H7 (cell line): ENCODE measurements around the gene NKX2-4. TPM values are rescaled to one million over a fixed set of nuclear protein-coding genes. Genes with fewer than 3 reads are reported as not detected.
"Not testable (repeated sequence)": the region's sequence is repeated elsewhere in the genome, so short reads cannot be mapped to it uniquely, and the experiment has no call there.

ENCODE experiments used
- DNase-seq: peaks from one replicate; pipeline ENCODE4 v3.0.0; 2012
- H3K27me3 ChIP-seq: 2 replicates; pipeline ENCODE4 v1.6.0; 2011; ENCODE audit warnings: mild to moderate bottlenecking, low read length; ENCODE audit not compliant: control insufficient read depth, insufficient read depth
- H3K36me3 ChIP-seq: replicated peaks from 2 replicates; pipeline ENCODE4 v1.5.1; 2011; ENCODE audit warnings: low read length; ENCODE audit not compliant: control insufficient read depth, insufficient read depth
- H3K4me3 ChIP-seq: 2 replicates; pipeline ENCODE4 v1.5.1; 2011; ENCODE audit warnings: low read depth, mild to moderate bottlenecking, control low read depth, low read length, moderate library complexity; ENCODE audit not compliant: insufficient read depth
- total RNA-seq: library from RNA; depleted of rRNA; stranded (reverse); fragments of >200 nt; shearing (Covaris generic); gene quantifications from 2 replicates; pipeline ENCODE4 v1.2.3, GENCODE V29; 2014

The NKX2-4 gene
- total RNA-seq, 1 experiment from 2014 or later: not detected

DNA sequence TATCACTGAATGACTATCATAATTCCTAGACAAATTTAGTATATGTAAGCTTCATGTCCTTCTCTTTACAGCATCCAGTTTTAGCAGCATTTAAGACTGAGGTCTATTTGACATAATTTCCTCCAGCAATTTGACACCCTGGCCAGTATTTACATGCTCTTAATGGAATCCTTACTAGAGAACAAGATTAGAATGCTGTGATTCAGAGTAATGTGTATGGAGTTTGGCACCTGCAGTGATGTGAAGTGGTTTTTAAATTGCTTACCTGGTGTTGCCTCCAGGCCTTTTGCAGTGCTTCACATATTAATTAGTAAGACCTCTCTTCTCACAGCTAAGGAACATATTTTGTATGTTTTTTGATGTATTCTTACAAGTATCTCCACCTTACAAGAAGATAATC, 9.8 kb downstream of the NKX2-4 start:
- 0 out of 2 replicates have a peak, but pooled peaks cover 3% of the 10 kb centered on the region for H3K36me3 ChIP-seq
- H3K27me3 ChIP-seq: peaks cover 22% of the 10 kb centered on the region

GRCh38 chr20:21386111-21386510, 11.2 kb downstream of the NKX2-4 start:
- Histone ChIP-seq H3K27me3 (peaks cover 8% of the 10 kb centered on the region), H3K4me3 (no peak overlapping the region), H3K36me3 (0 out of 2 replicates have a peak, but pooled peaks cover 4% of the 10 kb centered on the region)
- DNase-seq: no peak

More for the DNA sequence above, 9.8 kb downstream of the NKX2-4 start:
- DNase-seq: no peak
- no peak overlapping the region for H3K4me3 ChIP-seq

- H3K36me3 ChIP-seq: 0 out of 2 replicates have a peak, but pooled peaks cover 4% of the 10 kb centered on the region
These were observed 12.9 kb downstream of the NKX2-4 start for GRCh38 chr20:21384308-21384892.

DNA sequence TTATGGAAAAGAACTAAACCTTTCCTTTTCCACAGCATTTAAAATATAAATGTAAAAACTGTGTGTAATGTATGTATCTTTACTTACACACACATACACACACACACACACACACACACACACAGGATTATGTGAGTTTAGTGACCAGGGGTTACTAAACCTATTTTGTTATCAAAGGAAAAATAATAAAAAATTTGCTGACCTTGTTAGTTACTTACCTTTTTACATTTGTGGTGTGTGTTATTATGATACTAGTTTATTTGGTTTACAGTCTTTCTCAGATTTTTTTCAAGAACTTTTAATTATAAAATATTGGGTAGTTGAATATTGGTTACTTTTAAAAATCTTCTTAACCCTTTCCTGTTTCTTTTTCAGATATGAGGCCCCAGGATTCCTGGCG, 15.7 kb downstream of the NKX2-4 start:
- no peak overlapping the region for H3K4me3 ChIP-seq
- no peaks in the 10 kb centered on the region for H3K27me3 ChIP-seq
- no peak for DNase-seq
- H3K36me3 ChIP-seq: 0 out of 2 replicates have a peak, but pooled peaks cover 2% of the 10 kb centered on the region

More at GRCh38 chr20:21384308-21384892, 12.9 kb downstream of the NKX2-4 start:
- no peak for DNase-seq
- no peak overlapping the region for H3K4me3 ChIP-seq
- no peaks in the 10 kb centered on the region for H3K27me3 ChIP-seq

DNA sequence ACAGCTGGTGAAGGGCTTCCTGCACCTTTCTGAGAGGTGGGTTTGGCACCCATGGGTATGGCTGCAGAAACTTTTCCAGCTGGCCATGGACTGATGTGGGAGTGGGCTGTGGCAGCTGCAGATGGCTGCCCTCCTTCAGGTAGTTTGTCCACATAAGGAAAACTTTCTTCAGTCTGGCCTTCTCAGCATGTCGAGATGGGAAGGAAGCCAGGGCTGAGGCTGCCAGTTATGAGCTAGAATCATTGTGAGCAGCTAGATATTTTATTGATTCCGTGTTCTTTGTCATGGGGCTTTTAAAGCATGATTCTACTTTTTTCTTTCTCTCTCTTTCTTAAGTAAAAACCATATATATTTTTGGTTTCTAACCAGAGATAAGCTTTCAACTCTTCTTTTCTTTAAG, 16.6 kb downstream of the NKX2-4 start:
- Histone ChIP-seq H3K4me3 (no peak overlapping the region), H3K27me3 (no peaks in the 10 kb centered on the region), H3K36me3 (0 out of 2 replicates have a peak, but pooled peaks cover 2% of the 10 kb centered on the region)
- DNase-seq: no peak

GRCh38 chr20:21378259-21378658, 19.1 kb downstream of the NKX2-4 start:
- H3K36me3 ChIP-seq: 0 out of 2 replicates have a peak, but pooled peaks cover 1% of the 10 kb centered on the region
- no peaks in the 10 kb centered on the region for H3K27me3 ChIP-seq
- no peak for DNase-seq
- no peak overlapping the region for H3K4me3 ChIP-seq

DNA sequence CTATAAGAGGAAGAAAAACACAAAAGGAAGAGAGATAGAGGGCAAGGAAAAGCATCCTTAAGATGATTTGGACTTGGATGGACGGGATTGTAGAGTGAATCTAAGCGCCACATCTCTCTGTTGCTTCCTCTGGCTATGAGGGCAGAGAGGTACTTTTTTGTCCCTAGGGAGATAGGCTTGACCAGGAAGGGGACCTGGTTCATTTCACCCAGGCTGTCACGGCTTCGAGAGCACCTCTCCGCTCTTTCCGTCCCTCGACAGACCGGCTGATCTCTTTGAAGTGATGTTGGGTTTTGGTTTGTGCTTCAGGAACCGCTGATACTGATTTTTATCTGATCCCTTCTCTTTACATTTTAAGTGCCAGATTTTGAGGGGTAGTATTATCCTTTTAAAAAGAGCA, 19.6 kb downstream of the NKX2-4 start:
- no peak for DNase-seq
- Histone ChIP-seq H3K36me3 (0 out of 2 replicates have a peak, but pooled peaks cover 1% of the 10 kb centered on the region), H3K27me3 (no peaks in the 10 kb centered on the region), H3K4me3 (no peak overlapping the region)

DNA sequence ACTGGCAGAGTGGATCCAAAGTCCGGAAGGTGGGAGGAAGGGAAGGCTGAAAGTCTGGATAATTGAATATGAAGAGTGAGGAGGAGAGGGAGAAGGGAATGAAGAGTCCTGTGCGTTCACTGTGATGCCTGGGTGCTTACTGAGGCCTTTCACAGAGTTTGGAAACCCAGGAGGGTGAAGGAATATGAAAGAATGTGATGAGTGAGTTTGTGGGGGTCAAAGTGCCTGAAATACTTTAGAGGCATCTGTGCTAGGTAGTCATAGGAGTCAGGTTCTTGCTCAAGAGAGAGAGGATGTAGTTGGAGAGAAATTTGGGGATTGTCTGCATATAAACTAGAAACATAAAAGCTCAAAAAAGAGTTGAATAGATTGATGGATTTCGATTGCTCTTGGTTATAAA, 20.7 kb downstream of the NKX2-4 start:
- no peaks in the 10 kb centered on the region for H3K27me3 ChIP-seq
- no peak overlapping the region for H3K4me3 ChIP-seq
- H3K36me3 ChIP-seq: no peaks in the 10 kb centered on the region
- no peak for DNase-seq

- no peak for DNase-seq
- Histone ChIP-seq H3K36me3 (peaks cover 3% of the 10 kb centered on the region; the same call in 1 of the 2 replicates), H3K4me3 (no peak overlapping the region), H3K27me3 (no peaks in the 10 kb centered on the region)
These were observed 23.9 kb downstream of the NKX2-4 start for GRCh38 chr20:21373436-21373835.

- H3K27me3 ChIP-seq: no peaks in the 10 kb centered on the region
- no peak for DNase-seq
- H3K36me3 ChIP-seq: peaks cover 5% of the 10 kb centered on the region
- H3K4me3 ChIP-seq: no peak overlapping the region
These were observed 25.3 kb downstream of the NKX2-4 start for GRCh38 chr20:21372016-21372415.

GRCh38 chr20:21371193-21371592, 26.1 kb downstream of the NKX2-4 start:
- no peak overlapping the region for H3K4me3 ChIP-seq
- H3K27me3 ChIP-seq: no peaks in the 10 kb centered on the region
- peaks cover 5% of the 10 kb centered on the region for H3K36me3 ChIP-seq
- no peak for DNase-seq

DNA sequence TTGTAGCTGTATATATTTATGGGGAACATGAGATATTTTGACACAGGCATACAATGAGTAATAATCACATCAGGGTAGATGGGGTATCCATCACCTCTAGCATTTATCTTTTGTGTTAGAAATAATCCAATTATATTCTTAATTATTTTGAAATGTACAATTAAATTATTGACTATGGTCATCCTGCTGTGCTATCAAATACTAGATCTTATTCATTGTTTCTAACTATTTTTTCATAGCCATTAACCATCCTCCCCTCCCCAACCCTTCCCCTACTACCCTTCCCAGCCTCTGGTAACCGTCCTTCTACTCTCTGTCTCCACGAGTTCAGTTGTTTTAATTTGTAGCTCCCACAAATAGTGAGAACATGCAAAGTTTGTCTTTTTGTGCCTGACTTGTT, 28.5 kb downstream of the NKX2-4 start:
- no peak overlapping the region for H3K4me3 ChIP-seq
- H3K27me3 ChIP-seq: no peaks in the 10 kb centered on the region
- DNase-seq: no peak
- peaks cover 8% of the 10 kb centered on the region for H3K36me3 ChIP-seq

DNA sequence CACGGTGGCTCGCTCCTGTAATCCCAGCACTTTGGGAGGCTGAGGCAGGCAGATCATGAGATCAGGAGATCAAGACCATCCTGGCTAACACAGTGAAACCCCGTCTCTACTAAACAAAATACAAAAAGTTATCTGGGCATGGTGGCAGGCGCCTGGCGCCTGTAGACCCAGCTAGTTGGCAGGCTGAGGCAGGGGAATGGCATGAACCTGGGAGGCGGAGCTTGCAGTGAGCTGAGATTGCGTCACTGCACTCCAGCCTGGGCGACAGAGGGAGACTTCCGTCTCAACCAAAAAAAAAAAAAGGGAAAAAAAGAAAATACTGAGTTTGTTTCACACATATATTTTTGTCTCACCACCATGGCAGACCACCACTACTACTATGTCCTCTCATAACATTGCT, 31.1 kb downstream of the NKX2-4 start:
- not testable (repeated sequence) for DNase-seq, H3K27me3 ChIP-seq, H3K4me3 ChIP-seq
- peaks cover 13% of the 10 kb centered on the region for H3K36me3 ChIP-seq

DNA sequence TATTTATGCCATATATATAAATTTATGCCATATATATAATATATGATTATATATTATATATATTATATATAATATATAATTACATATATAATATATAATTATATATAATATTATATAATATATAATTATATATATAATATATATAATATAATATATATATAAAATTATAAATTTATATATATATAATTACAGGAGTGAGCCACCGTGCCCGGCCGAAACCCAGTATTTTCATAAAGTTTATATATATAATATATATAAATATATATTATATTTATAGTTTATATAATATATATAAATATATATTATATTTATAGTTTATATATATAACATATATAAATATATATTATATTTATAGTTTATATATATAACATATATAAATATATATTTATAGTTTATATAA, 31.6 kb downstream of the NKX2-4 start:
- H3K36me3 ChIP-seq: peaks cover 14% of the 10 kb centered on the region
- DNase-seq: no peak
- no peaks in the 10 kb centered on the region for H3K27me3 ChIP-seq
- no peak overlapping the region for H3K4me3 ChIP-seq

- H3K36me3 ChIP-seq: peaks cover 15% of the 10 kb centered on the region
- H3K4me3 ChIP-seq: no peak overlapping the region
- H3K27me3 ChIP-seq: no peaks in the 10 kb centered on the region
- DNase-seq: no peak
These were observed 32.9 kb downstream of the NKX2-4 start for GRCh38 chr20:21364413-21364812.

- no peak for DNase-seq
- H3K4me3 ChIP-seq: no peak overlapping the region
- H3K36me3 ChIP-seq: peaks cover 24% of the 10 kb centered on the region
- no peaks in the 10 kb centered on the region for H3K27me3 ChIP-seq
These were observed 36.1 kb downstream of the NKX2-4 start for GRCh38 chr20:21361266-21361665.
